Mesodermal cell (in vitro differentiated cells): ENCODE measurements around the gene GPHN.

Experiments
- H3K27ac ChIP-seq: 2 replicates; pipeline ENCODE4 v1.7.0; 2013; ENCODE audit warnings: mild to moderate bottlenecking, low read depth, low read length, moderate library complexity; ENCODE audit not compliant: severe bottlenecking
- H3K36me3 ChIP-seq: 2 replicates; pipeline ENCODE4 v1.7.1; 2013; ENCODE audit warnings: mild to moderate bottlenecking, low read length, moderate library complexity; ENCODE audit not compliant: control insufficient read depth, insufficient read depth
- H3K4me1 ChIP-seq: one replicate; pipeline ENCODE4 v1.7.1; 2013; ENCODE audit warnings: mild to moderate bottlenecking, low read length; ENCODE audit not compliant: insufficient read depth, control insufficient read depth, poor library complexity, severe bottlenecking
- H3K4me3 ChIP-seq: 2 replicates; pipeline ENCODE4 v1.7.0; 2013; ENCODE audit warnings: low read length, control low read depth, mild to moderate bottlenecking; ENCODE audit not compliant: insufficient read depth, poor library complexity, severe bottlenecking; ENCODE audit errors: extremely low read depth
- H3K9me3 ChIP-seq: 2 replicates; pipeline ENCODE4 v1.7.1; 2013; ENCODE audit warnings: mild to moderate bottlenecking, low read length, moderate library complexity; ENCODE audit not compliant: control insufficient read depth
- WGBS, 2 experiments: methylation state at CpG; one replicate each; pipeline ENCODE4 v1.1.5; 2013; ENCODE audit warnings: missing lambda C conversion rate in 2 of 2; ENCODE audit not compliant: insufficient coverage in 2 of 2; 5-methylcytosine and 5-hydroxymethylcytosine counted together

The GPHN gene

DNA sequence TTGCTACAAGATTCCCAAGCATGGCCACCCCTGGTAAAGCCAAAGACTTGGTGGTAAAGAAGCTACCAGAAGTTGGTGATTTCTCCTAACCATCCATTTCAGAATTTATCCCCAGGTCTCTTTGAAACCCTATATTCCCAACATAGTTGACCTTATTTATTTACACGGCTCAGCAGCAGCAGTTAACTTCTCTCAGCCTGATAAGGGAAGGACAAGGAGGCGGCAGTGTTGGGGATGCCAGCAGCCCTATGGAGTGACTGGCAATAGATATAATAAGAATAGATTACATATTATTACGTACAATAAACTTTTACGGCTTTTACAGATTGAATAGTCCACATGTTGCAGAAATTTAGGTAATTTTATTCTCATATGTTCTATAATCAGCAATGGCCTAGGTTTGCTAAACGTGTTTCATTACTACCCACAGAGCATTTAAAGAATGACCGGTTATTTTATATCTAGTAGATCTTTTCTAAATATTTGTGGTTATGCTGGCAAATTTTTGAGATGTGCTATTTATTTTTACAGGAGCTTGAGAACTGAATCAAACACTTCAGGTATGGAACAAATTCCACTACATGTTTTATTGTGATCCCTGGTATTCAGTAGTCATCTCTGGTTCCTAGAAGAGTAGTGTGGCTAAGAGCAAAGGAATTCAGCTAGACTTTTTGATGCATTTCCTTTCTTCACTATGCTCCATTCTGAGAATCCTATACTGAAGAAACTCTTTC, 713.5 kb downstream of the GPHN start:
- H3K4me3 ChIP-seq: no peak overlapping the region
- H3K4me1 ChIP-seq: peaks cover 8% of the 10 kb centered on the region
- no peaks in the 10 kb centered on the region for H3K9me3 ChIP-seq
- WGBS, 2 experiments: 80% methylated on average over 1 of the region's 6 CpGs; no CpG with 5 or more reads in 1 of the 2 experiments
- H3K27ac ChIP-seq: no peak overlapping the region
- H3K36me3 ChIP-seq: no peaks in the 10 kb centered on the region

DNA sequence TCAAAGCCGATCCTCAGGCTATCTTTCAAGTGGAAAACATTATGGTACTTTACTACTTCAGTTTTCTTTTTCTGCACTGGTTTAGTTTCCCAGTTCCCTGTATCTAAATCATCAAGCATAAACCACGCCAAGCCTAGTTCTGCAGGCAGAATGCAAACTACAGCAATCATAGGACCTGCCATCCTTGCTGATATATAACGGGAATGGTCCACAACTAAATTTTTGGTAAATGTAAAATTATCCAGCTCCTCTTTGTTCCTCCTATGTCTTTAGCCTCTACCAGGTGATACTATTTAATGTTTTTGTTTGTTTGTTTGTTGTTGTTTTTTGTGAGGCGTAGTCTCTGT, 714.0 kb downstream of the GPHN start:
- H3K4me3 ChIP-seq: no peak overlapping the region
- H3K36me3 ChIP-seq: no peaks in the 10 kb centered on the region
- 86 to 88% methylated on average over 2 to 3 of the region's 4 CpGs for WGBS, 2 experiments
- H3K27ac ChIP-seq: no peak overlapping the region
- H3K4me1 ChIP-seq: peaks cover 8% of the 10 kb centered on the region
- H3K9me3 ChIP-seq: no peaks in the 10 kb centered on the region

- peaks cover 8% of the 10 kb centered on the region for H3K4me1 ChIP-seq
- no peak overlapping the region for H3K27ac ChIP-seq
- H3K36me3 ChIP-seq: no peaks in the 10 kb centered on the region
- H3K4me3 ChIP-seq: no peak overlapping the region
- no peaks in the 10 kb centered on the region for H3K9me3 ChIP-seq
- 83 to 89% methylated on average over 2 to 3 of the region's 4 CpGs for WGBS, 2 experiments
Observed at GRCh38 chr14:67225523-67225922, 717.6 kb downstream of the GPHN start.

DNA sequence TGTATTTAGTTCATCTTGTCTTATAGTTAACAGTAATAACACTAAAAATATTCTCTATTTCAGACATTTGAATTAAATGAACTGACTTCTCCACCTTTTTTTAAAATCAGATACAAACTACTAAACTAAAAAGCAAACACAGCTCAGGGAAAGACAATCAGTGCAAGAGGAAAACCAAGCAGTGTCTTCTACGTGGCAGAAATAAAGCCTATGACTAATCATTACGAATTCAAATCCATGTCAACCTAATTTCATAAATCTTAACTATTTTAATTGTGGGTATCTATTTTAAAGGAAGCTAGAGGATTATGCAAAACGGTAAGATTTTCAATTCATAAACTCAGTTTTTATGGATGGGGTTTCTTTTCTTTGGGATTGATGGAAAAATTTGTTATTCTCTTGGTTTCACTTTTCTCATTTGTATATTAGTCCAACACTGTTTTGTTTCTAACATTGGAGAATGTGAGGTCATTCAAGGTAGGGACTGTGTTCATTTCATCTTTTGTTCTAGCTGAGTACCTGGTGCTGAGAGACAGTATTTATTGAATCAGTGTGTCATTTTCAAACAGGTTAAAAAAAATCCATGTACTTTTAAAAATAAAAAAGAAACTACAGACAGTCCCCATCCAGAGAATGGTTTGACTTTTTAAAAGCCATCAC, 720.5 kb downstream of the GPHN start:
- Histone ChIP-seq H3K4me3 (no peak overlapping the region), H3K36me3 (no peaks in the 10 kb centered on the region), H3K9me3 (no peaks in the 10 kb centered on the region), H3K4me1 (peaks cover 3% of the 10 kb centered on the region), H3K27ac (no peak overlapping the region)
- WGBS, 2 experiments: 60% methylated on average over 1 of the region's 3 CpGs; no CpG with 5 or more reads in 1 of the 2 experiments
